Activated T-cell treated with anti-CD3 and anti-CD28 coated beads, Interleukin-2, amount 50 U/mL, for 48 hours (primary cell): ENCODE results near the gene M6PR.
A peak's percentile ranks its signal among the peaks of the same experiment; 100 is the strongest.

ENCODE experiments used
- DNase-seq, 2 experiments: peaks; one replicate each; pipeline ENCODE4 v3.0.0-alpha.2; 2020

The M6PR gene

GRCh38 chr12:8949342-8950220, at the start of gene M6PR:
TSS of gene M6PR (minus strand) at chr12:8949645. CDS start at chr12:8946404, 3,241 bp downstream.
- peak; percentile 96 for DNase-seq

DNA sequence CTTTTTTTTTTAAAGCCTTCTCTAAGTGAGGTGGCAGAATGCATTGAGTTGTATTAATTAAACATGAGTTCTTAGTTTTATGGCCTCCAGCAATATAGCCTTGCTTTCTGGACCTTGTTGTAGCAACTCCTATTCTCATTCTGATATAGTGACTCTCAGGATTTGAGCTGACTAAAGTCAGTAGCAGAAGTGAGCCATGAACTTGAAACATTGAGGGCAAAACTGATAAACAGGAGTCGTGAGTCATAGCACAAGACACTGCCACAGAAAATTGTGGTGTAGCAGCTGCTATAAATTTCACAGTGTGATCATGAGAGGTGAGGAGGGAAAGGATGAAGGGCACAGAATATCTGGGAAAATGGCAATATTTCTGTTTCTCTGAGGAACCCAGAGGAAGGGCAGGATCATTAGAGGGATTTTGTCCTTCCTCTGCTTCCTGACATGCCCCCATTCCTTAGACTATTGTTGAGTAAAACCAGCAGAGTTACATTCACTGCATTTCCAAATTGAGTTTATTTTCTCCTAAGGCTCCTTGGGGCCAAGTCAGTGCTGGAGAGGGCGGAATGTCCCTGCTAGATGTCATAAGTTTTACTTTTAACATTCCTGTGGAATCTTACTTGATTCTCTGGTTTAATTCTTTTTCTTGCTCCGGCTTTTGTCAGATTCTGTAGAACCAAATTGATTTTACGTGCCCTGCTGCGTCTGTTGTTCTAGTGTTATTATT, 47.4 kb upstream of the M6PR start:
- no peak for DNase-seq

GRCh38 chr12:8995021-8995775, 45.8 kb upstream of the M6PR start:
- DNase-seq: no peak

- DNase-seq: no peak
Observed at GRCh38 chr12:8993827-8994226, 44.4 kb upstream of the M6PR start.

GRCh38 chr12:8991371-8992345, 42.2 kb upstream of the M6PR start:
- DNase-seq: no peak

DNA sequence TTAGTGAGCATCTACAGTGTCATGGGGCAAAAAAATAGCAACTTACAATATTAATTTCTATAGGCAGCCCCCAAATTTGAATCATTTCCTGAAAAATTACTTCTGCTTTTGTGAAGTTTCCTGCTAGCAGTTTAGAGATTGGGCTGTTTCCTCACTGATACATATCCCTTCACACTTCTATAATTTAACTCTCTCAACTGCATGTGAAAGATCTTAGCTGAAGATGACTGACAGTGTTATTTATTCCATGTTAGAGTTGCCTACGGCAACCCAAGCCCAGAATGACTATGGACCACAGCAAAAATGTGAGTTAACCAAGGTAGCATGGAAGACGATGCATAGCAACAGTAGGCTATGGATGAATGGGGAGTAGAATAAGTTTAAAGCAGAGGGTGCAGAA, 40.0 kb upstream of the M6PR start, which contains the start of gene KLRG1:
Gene KLRG1 (plus strand): TSS at position 134 of the 400 bp plus-strand sequence. CDS start 90 bp downstream, at position 224.
- no peak for DNase-seq

- DNase-seq: no peak
Observed at GRCh38 chr12:8987685-8988084, 38.2 kb upstream of the M6PR start.

- no peak for DNase-seq
Observed at GRCh38 chr12:8987163-8987562, 37.7 kb upstream of the M6PR start.

GRCh38 chr12:8985213-8985754, 35.8 kb upstream of the M6PR start:
- DNase-seq: no peak

- DNase-seq: no peak
Observed at GRCh38 chr12:8980137-8980536, 30.7 kb upstream of the M6PR start.

GRCh38 chr12:8970432-8970831, 21.0 kb upstream of the M6PR start:
- DNase-seq: no peak

DNA sequence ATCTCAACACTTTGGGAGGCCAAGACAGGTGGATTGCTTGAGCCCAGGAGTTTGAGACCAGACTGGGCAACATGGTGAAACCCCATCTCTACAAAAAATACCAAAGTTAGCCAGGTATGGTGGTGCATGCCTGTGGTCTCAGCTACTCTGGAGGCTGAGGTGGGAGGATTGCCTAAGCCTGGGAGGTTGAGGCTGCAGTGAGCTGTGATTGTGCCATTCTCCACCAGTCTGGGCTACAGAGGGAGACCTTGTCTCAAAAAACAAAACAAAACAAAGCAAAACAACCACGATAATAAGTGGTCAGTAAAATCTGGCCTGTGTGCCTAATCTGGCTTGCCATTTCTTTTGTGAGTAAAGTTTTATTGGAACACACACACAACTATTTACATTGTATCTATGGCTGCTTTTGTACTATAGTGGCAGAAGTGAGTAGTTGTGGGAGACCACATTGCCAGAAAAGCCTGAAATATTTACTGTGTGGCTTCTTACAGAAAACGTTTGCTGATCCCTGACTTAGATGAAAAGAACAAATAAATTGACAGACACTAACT, 20.5 kb upstream of the M6PR start:
- no peak for DNase-seq

DNA sequence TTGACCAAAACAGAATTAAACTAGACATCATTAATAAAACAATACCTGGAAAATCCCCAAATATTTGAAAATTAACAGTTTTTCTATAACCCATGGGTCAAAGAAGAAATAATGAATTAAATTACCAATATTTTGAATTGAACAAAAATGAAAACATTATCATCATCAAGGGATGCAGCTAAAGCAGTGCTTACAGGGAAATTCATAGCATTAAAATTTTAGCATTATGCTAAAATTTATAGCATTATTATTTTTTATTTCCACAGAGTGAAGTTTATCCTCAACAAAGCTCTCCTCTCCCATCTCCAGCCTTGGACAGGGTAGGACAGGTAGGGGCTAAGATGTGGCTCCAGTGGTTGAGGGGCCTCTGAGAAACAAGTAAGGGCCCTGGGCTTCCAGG, 19.3 kb upstream of the M6PR start:
- no peak for DNase-seq

GRCh38 chr12:8960176-8960575, 10.7 kb upstream of the M6PR start:
- no peak for DNase-seq

- DNase-seq: no peak
Observed at GRCh38 chr12:8958066-8958465, 8.6 kb upstream of the M6PR start.

DNA sequence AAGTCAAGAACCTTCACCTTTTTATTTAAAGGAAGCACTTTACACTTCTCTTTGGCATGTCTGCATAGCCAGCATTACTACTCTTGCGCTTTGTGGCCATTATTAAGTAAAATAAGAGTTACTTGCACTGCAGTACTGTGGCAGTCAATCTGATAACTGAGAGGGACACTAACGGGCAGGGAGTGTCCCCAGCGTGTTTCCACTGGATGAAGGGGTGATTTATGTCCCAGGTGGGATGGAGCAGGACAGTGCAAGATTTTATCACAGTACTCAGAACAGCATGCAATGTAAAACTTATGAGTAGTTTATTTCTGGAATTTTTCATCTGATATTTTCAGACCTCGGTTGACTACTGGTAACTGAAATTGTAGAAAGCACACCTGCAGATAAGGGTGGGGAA, 8.1 kb upstream of the M6PR start:
- DNase-seq: no peak

GRCh38 chr12:8956772-8957171, 7.3 kb upstream of the M6PR start:
- no peak for DNase-seq

DNA sequence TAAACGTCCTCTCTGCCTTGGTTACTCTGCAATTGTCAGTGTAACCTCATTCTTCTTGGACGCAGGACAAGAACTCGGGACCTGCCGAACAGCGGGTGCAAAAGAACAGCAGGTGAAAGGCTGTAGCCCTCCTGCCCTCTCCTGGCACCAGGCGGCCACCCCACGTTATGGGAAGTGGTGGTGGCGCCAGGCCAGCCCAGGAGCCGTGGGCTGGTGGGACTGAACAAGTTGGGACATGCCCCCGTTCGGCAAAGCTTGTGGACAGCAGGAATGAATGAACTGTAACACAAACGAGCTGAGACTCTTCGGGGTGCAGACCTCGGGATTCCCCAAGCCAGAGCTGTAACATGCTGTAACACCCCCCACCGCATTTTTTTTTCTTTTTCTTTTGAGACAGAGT, 6.6 kb upstream of the M6PR start:
- no peak for DNase-seq

- DNase-seq: peak; percentile 45 to 46
Observed at GRCh38 chr12:8953773-8954402, 4.4 kb upstream of the M6PR start.

DNA sequence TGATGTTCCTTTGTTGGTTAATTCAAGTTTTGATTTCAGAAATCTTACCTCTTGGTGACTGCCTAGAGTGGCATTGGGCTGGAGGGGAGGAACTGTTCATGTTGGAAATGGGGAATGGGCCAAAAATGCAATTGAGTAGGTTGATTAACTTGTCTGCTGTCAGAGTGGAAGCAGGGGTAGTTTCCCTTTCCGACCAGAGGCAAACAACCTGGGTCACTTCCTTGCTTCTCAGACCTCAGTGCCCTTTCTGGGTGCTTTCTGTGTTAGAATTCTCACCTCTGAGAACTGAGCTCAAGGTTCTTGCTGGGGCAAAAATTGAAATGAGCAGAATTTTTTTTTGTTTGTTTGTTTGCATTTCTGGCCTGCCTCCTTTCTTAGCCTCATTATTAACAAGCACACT, 2.3 kb upstream of the M6PR start:
- peak in 1 of 2 experiments; percentile 31 for DNase-seq
